HEK293T (cell line): ENCODE data around the gene GARNL3.

ENCODE experiments used
- CTCF ChIA-PET: fragments of 350-600 bp; formaldehyde crosslinking; extraction: SDS; loops from one replicate; lab custom pipeline; 2021; ENCODE audit warnings: antibody characterized with exemption, inconsistent platforms; lab: Yijun Ruan, JAX
- POLR2A ChIA-PET: fragments of 350-600 bp; formaldehyde crosslinking; extraction: SDS; loops from one replicate; lab custom pipeline; 2020; ENCODE audit warnings: antibody characterized with exemption, inconsistent platforms; lab: Yijun Ruan, JAX
- DNase-seq: peaks from one replicate; pipeline ENCODE4 v3.0.0; 2012; ENCODE audit warnings: mixed read lengths; ENCODE audit errors: extremely low spot score
- ARNT ChIP-seq: fragments of 450-650 bp; IDR thresholded peaks from 2 replicates; pipeline ENCODE4 v1.6.1; 2017; ENCODE audit warnings: mild to moderate bottlenecking
- BHLHE40 ChIP-seq: fragments of 450-650 bp; IDR thresholded peaks from 2 replicates; pipeline ENCODE4 v1.6.1; 2016; ENCODE audit warnings: mild to moderate bottlenecking, moderate library complexity, borderline replicate concordance
- CTBP1 ChIP-seq: fragments of 450-650 bp; IDR thresholded peaks from 2 replicates; pipeline ENCODE4 v1.6.1; 2016; ENCODE audit warnings: borderline replicate concordance
- ELF4 ChIP-seq: fragments of 450-650 bp; IDR thresholded peaks from 2 replicates; pipeline ENCODE4 v1.6.1; 2017; ENCODE audit warnings: antibody characterized with exemption
- FOXA1 ChIP-seq: fragments of 450-650 bp; IDR thresholded peaks from 2 replicates; pipeline ENCODE4 v1.6.1; 2016; ENCODE audit warnings: mild to moderate bottlenecking
- FOXK2 ChIP-seq: fragments of 450-650 bp; IDR thresholded peaks from 2 replicates; pipeline ENCODE4 v1.6.1; 2016; ENCODE audit warnings: mild to moderate bottlenecking
- FOXM1 ChIP-seq: fragments of 450-650 bp; IDR thresholded peaks from 2 replicates; pipeline ENCODE4 v1.6.1; 2017; ENCODE audit warnings: mild to moderate bottlenecking, borderline replicate concordance
- HDGF ChIP-seq: fragments of 450-650 bp; IDR thresholded peaks from 2 replicates; pipeline ENCODE4 v1.6.1; 2017; ENCODE audit warnings: antibody characterized with exemption, borderline replicate concordance
- L3MBTL2 ChIP-seq: fragments of 450-650 bp; conservative IDR thresholded peaks from 2 replicates; pipeline ENCODE4 v1.6.1; 2016; ENCODE audit warnings: mild to moderate bottlenecking
- LEF1 ChIP-seq: fragments of 450-650 bp; IDR thresholded peaks from 2 replicates; pipeline ENCODE4 v1.6.1; 2017; ENCODE audit warnings: mild to moderate bottlenecking, borderline replicate concordance
- NFRKB ChIP-seq: fragments of 450-650 bp; IDR thresholded peaks from 2 replicates; pipeline ENCODE4 v1.6.1; 2016; ENCODE audit warnings: mild to moderate bottlenecking, moderate library complexity
- PKNOX1 ChIP-seq: fragments of 450-650 bp; IDR thresholded peaks from 2 replicates; pipeline ENCODE4 v1.6.1; 2016
- SP1 ChIP-seq: fragments of 450-650 bp; IDR thresholded peaks from 2 replicates; pipeline ENCODE4 v1.6.1; 2017
- SUZ12 ChIP-seq: fragments of 450-650 bp; IDR thresholded peaks from 2 replicates; pipeline ENCODE4 v1.6.1; 2016; ENCODE audit warnings: mild to moderate bottlenecking
- TARDBP ChIP-seq: fragments of 450-650 bp; IDR thresholded peaks from 2 replicates; pipeline ENCODE4 v1.6.1; 2016
- ZNF384 ChIP-seq: fragments of 450-650 bp; IDR thresholded peaks from 2 replicates; pipeline ENCODE4 v1.6.1; 2016

GARNL3 gene

GRCh38 chr9:127389381-127390247 lies 125.0 kb downstream of the GARNL3 start:
- POLR2A ChIA-PET: interaction anchor here (1.2 kb wide), 1 partner anchor 29 kb away, joined by 3 read pairs; no protein-coding TSS in a partner anchor
- CTCF ChIA-PET: no interaction called here
- no peak for DNase-seq
- TF ChIP-seq CTBP1 (no peak), ZNF384 (peak; percentile 40; the same call in 1 of the 2 replicates), TARDBP (no peak), PKNOX1 (no peak)

DNA sequence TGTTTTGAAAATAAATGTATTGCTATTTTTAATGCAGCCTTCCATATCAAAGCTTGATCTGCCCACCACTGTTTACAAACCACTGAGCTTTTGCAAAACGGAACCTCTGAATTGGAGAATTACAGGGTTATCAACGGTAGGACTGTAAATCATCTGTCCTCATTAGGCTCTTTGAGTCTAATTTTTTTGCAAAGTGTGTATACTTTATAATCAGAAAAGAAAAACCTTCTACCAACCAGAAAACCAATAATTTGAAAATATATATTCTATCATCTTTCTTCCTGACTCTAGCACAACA lies 125.6 kb downstream of the GARNL3 start:
- TF ChIP-seq HDGF (no peak), FOXM1 (no peak), L3MBTL2 (no peak), BHLHE40 (no peak), ELF4 (no peak), ZNF384 (no peak)
- CTCF ChIA-PET: no interaction called here
- no peak for DNase-seq
- POLR2A ChIA-PET: no interaction called here

GRCh38 chr9:127390563-127390962 lies 126.0 kb downstream of the GARNL3 start:
- ChIA-PET POLR2A (no interaction called here), CTCF (no interaction called here)
- no peak for DNase-seq
- TF ChIP-seq L3MBTL2 (no peak), SP1 (no peak), ELF4 (no peak), TARDBP (no peak)

DNA sequence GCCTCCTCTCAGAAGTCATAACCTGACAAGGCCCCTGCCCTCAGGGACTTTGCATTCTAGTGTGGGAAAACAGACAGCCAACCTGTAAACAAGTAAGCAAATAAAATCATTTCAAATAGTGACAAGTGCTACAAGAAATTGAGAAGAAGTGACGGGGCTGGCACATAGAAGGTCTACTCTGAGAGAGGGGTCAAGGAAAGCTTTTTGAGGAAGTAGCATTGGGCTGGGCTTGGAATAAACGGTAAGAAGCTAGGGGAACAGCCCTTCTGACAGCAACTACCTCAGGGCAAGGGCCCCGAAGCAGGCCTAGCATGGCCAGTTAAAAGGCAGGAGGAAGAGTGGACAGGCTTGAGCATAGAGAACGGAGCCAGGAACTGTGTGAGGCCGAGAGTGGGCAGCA lies 127.6 kb downstream of the GARNL3 start:
- POLR2A ChIA-PET: no interaction called here
- DNase-seq: no peak
- CTCF ChIA-PET: no interaction called here
- no peak for TF ChIP-seq LEF1
- no peak for TF ChIP-seq CTBP1
- TF ChIP-seq FOXK2: no peak
- TF ChIP-seq BHLHE40: no peak
- TF ChIP-seq PKNOX1: no peak
- no peak for TF ChIP-seq SP1
- TF ChIP-seq TARDBP: no peak
- no peak for TF ChIP-seq L3MBTL2
- no peak for TF ChIP-seq FOXA1
- no peak for TF ChIP-seq ARNT
- no peak for TF ChIP-seq SUZ12
- TF ChIP-seq FOXM1: no peak
- TF ChIP-seq NFRKB: no peak
- TF ChIP-seq ZNF384: no peak
- TF ChIP-seq ELF4: no peak
- no peak for TF ChIP-seq HDGF

GRCh38 chr9:127392976-127393375 lies 128.4 kb downstream of the GARNL3 start:
- TF ChIP-seq CTBP1 (no peak), NFRKB (no peak), FOXK2 (no peak), FOXM1 (no peak), ELF4 (no peak), TARDBP (no peak), ZNF384 (no peak), SP1 (no peak), HDGF (no peak), PKNOX1 (no peak), FOXA1 (no peak), SUZ12 (no peak)
- DNase-seq: no peak
- POLR2A ChIA-PET: no interaction called here
- CTCF ChIA-PET: interaction anchor here (1.2 kb wide), 1 partner anchor 32 kb away, joined by 3 read pairs; no protein-coding TSS in a partner anchor

DNA sequence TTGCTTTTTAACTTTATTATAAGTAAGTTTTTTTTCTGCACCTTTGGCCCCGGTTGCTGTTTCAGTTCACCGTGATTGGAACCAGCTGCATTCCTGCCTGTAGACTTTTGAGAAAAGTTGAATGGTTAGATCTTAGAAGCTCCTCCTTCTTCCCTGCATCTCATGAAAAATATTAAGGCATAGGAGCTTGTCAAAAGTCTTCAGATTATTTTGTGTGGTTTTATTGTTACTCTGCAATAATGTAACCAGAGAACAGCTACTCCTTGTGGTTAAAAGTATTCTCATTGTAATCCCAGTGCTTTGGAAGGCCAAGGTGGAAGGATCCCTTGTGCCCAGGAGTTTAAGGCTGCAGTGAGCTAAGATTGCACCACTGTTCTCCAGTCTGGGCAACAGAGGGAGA lies 129.1 kb downstream of the GARNL3 start:
- TF ChIP-seq BHLHE40 (no peak), CTBP1 (no peak), TARDBP (no peak), HDGF (no peak), L3MBTL2 (no peak), ELF4 (no peak), PKNOX1 (no peak), FOXK2 (no peak), ARNT (no peak), FOXM1 (no peak), SP1 (no peak), SUZ12 (no peak), LEF1 (no peak), NFRKB (no peak), FOXA1 (no peak)
- ChIA-PET CTCF (interaction anchor here (1.2 kb wide), 1 partner anchor 33 kb away, joined by 3 read pairs; no protein-coding TSS in a partner anchor), POLR2A (no interaction called here)
- no peak for DNase-seq
